ENCODE results near the gene HOXC12.

Gene HOXC12

GRCh38 chr12:53976823-53977595 lies 22.3 kb downstream of the HOXC12 start:
- H3K4me1 ChIP-seq (ENCODE audit: low read length), result peaks cover 5% of the 10 kb centered on the region; the same call in 1 of the 2 replicates
- no peak overlapping the region for H3K27ac ChIP-seq (ENCODE audit: low read length)
- no peak overlapping the region for H3K9ac ChIP-seq (ENCODE audit: low read length)
- peaks cover 4% of the 10 kb centered on the region; the same call in 1 of the 2 replicates for H3F3A ChIP-seq (ENCODE audit: insufficient read depth, low read length)
- H2AFZ ChIP-seq (ENCODE audit: low read length), result no peak overlapping the region
- no peak for DNase-seq
- no peak overlapping the region for H3K4me3 ChIP-seq (ENCODE audit: low read length)
- no peak overlapping the region for H3K4me2 ChIP-seq (ENCODE audit: low read depth, low read length)
- no peaks in the 10 kb centered on the region for H3K79me2 ChIP-seq (ENCODE audit: low read length)
- no peaks in the 10 kb centered on the region; the same call in none of the 2 replicates for H4K20me1 ChIP-seq (ENCODE audit: insufficient read depth, low read length)
- no peaks in the 10 kb centered on the region for H3K9me2 ChIP-seq (replicated peaks; ENCODE audit: insufficient read depth, low read length)
- TF ChIP-seq, protein P1, sequence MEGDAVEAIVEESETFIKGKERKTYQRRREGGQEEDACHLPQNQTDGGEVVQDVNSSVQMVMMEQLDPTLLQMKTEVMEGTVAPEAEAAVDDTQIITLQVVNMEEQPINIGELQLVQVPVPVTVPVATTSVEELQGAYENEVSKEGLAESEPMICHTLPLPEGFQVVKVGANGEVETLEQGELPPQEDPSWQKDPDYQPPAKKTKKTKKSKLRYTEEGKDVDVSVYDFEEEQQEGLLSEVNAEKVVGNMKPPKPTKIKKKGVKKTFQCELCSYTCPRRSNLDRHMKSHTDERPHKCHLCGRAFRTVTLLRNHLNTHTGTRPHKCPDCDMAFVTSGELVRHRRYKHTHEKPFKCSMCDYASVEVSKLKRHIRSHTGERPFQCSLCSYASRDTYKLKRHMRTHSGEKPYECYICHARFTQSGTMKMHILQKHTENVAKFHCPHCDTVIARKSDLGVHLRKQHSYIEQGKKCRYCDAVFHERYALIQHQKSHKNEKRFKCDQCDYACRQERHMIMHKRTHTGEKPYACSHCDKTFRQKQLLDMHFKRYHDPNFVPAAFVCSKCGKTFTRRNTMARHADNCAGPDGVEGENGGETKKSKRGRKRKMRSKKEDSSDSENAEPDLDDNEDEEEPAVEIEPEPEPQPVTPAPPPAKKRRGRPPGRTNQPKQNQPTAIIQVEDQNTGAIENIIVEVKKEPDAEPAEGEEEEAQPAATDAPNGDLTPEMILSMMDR (IDR thresholded peaks at IDR 0.05; ENCODE audit: low read length), result no peak
- TF ChIP-seq EZH2phosphoT487 (IDR thresholded peaks at IDR 0.05; ENCODE audit: low read length) (no peak), EZH2 (optimal IDR thresholded peaks at IDR 0.05; ENCODE audit: low read depth, low read length) (no peak)
- H3K27me3 ChIP-seq (replicated peaks; ENCODE audit: insufficient read depth, low read length), result peaks cover 96% of the 10 kb centered on the region
- H3K36me3 ChIP-seq (replicated peaks; ENCODE audit: insufficient read depth, low read length), result no peaks in the 10 kb centered on the region
- no peaks in the 10 kb centered on the region for H3K9me3 ChIP-seq (replicated peaks; ENCODE audit: insufficient read depth, low read length)

- H3K79me2 ChIP-seq (ENCODE audit: low read length), result no peaks in the 10 kb centered on the region
These were observed 23.1 kb downstream of the HOXC12 start for GRCh38 chr12:53977596-53978445.

More at GRCh38 chr12:53977596-53978445, 23.1 kb downstream of the HOXC12 start:
- Histone ChIP-seq H3F3A (ENCODE audit: insufficient read depth, low read length) (peaks cover 4% of the 10 kb centered on the region; the same call in 1 of the 2 replicates), H3K4me2 (ENCODE audit: low read depth, low read length) (peak overlapping the region; percentile 41; the same call in 1 of the 2 replicates), H2AFZ (ENCODE audit: low read length) (no peak overlapping the region), H3K27me3 (replicated peaks; ENCODE audit: insufficient read depth, low read length) (peaks cover 96% of the 10 kb centered on the region), H3K27ac (ENCODE audit: low read length) (no peak overlapping the region), H3K9ac (ENCODE audit: low read length) (no peak overlapping the region), H3K4me1 (ENCODE audit: low read length) (peaks cover 5% of the 10 kb centered on the region; the same call in 1 of the 2 replicates), H3K9me2 (replicated peaks; ENCODE audit: insufficient read depth, low read length) (no peaks in the 10 kb centered on the region), H4K20me1 (ENCODE audit: insufficient read depth, low read length) (no peaks in the 10 kb centered on the region; the same call in none of the 2 replicates), H3K9me3 (replicated peaks; ENCODE audit: insufficient read depth, low read length) (no peaks in the 10 kb centered on the region), H3K4me3 (ENCODE audit: low read length) (no peak overlapping the region), H3K36me3 (replicated peaks; ENCODE audit: insufficient read depth, low read length) (no peaks in the 10 kb centered on the region)
- peak; percentile 49 for DNase-seq
- TF ChIP-seq EZH2 (optimal IDR thresholded peaks at IDR 0.05; ENCODE audit: low read depth, low read length) (no peak), EZH2phosphoT487 (IDR thresholded peaks at IDR 0.05; ENCODE audit: low read length) (no peak)
- TF ChIP-seq, protein P1 (IDR thresholded peaks at IDR 0.05; ENCODE audit: low read length), result no peak

Measured in MM.1S (cell line).